GM18867 (cell line): ENCODE data around the gene CLHC1.

ENCODE experiments used
- ATAC-seq: cut with Tn5 transposase; IDR thresholded peaks from one replicate; pipeline ENCODE4 v1.9.1; 2021; ENCODE audit warnings: mild to moderate bottlenecking, moderate library complexity; ENCODE audit not compliant: unreplicated experiment

CLHC1 gene

GRCh38 chr2:55169915-55170314 is 62.2 kb downstream of the CLHC1 start:
- ATAC-seq = no peak

GRCh38 chr2:55169359-55169758 is 62.7 kb downstream of the CLHC1 start:
- no peak for ATAC-seq

GRCh38 chr2:55168221-55169154 is 63.6 kb downstream of the CLHC1 start:
- peak; percentile 44 for ATAC-seq

GRCh38 chr2:55165626-55166025 is 66.5 kb downstream of the CLHC1 start:
- ATAC-seq = no peak

GRCh38 chr2:55164534-55165480 is 67.3 kb downstream of the CLHC1 start:
- ATAC-seq = no peak

GRCh38 chr2:55163941-55164390 is 68.1 kb downstream of the CLHC1 start:
- no peak for ATAC-seq

- no peak for ATAC-seq
These were observed 68.8 kb downstream of the CLHC1 start for GRCh38 chr2:55163274-55163721.

GRCh38 chr2:55162284-55163006 is 69.6 kb downstream of the CLHC1 start:
- no peak for ATAC-seq

GRCh38 chr2:55161295-55162210 is 70.5 kb downstream of the CLHC1 start:
- no peak for ATAC-seq

- no peak for ATAC-seq
These were observed 71.7 kb downstream of the CLHC1 start for GRCh38 chr2:55160422-55160821.

- ATAC-seq = no peak
These were observed 72.3 kb downstream of the CLHC1 start for GRCh38 chr2:55159752-55160151.

GRCh38 chr2:55159037-55159651 is 72.9 kb downstream of the CLHC1 start:
- peak; percentile 42 for ATAC-seq

- no peak for ATAC-seq
These were observed 73.8 kb downstream of the CLHC1 start for GRCh38 chr2:55158111-55158814.

GRCh38 chr2:55157474-55157884 is 74.6 kb downstream of the CLHC1 start:
- ATAC-seq = peak; percentile 45

- ATAC-seq = no peak
These were observed 75.1 kb downstream of the CLHC1 start for GRCh38 chr2:55156984-55157383.

- ATAC-seq = no peak
These were observed 75.8 kb downstream of the CLHC1 start for GRCh38 chr2:55156326-55156725.

- no peak for ATAC-seq
These were observed 76.3 kb downstream of the CLHC1 start for GRCh38 chr2:55155764-55156281.

- no peak for ATAC-seq
These were observed 76.9 kb downstream of the CLHC1 start for GRCh38 chr2:55155206-55155605.
